Measurements from ENCODE around the gene ANKRD10. TPM values are rescaled to one million over a fixed set of nuclear protein-coding genes. Genes with fewer than 3 reads are reported as not detected.

ANKRD10 gene
- total RNA-seq, 4 donors from 2014 or later, result 200 to 241 (median 207) TPM

DNA sequence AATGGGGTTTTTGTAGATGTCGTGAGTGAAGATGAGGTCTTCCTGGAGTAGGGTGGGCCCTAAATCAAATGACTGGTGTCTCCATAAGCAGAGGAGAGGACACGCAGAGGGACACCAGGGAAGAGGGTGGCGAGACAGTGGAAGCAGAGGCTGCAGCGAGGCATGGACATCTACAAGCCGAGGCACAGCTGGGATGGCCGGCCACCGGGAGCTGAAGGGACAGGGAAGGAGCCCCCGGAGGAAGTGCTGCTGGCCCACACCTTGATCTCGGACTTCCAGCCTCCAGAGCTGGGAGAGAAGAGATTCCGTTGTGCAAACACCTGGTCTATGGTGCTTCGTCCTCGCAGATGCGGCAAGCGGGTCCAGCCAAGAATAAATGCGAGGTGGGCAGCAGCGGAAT is 84.5 kb downstream of the ANKRD10 start:
- TF ChIP-seq EP300 (IDR thresholded peaks at IDR 0.05), result no peak
- no peak for TF ChIP-seq POLR2A (IDR thresholded peaks at IDR 0.05)
- TF ChIP-seq, protein P1, sequence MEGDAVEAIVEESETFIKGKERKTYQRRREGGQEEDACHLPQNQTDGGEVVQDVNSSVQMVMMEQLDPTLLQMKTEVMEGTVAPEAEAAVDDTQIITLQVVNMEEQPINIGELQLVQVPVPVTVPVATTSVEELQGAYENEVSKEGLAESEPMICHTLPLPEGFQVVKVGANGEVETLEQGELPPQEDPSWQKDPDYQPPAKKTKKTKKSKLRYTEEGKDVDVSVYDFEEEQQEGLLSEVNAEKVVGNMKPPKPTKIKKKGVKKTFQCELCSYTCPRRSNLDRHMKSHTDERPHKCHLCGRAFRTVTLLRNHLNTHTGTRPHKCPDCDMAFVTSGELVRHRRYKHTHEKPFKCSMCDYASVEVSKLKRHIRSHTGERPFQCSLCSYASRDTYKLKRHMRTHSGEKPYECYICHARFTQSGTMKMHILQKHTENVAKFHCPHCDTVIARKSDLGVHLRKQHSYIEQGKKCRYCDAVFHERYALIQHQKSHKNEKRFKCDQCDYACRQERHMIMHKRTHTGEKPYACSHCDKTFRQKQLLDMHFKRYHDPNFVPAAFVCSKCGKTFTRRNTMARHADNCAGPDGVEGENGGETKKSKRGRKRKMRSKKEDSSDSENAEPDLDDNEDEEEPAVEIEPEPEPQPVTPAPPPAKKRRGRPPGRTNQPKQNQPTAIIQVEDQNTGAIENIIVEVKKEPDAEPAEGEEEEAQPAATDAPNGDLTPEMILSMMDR (IDR thresholded peaks at IDR 0.05), result no peak
- Histone ChIP-seq H3K27ac (no peak overlapping the region), H3K4me3 (no peak overlapping the region), H3K27me3 (peaks cover 0 to 5% of the 10 kb centered on the region in 2 donors), H3K9me3 (no peaks in the 10 kb centered on the region), H3K4me1 (no peaks in the 10 kb centered on the region), H3K36me3 (no peaks in the 10 kb centered on the region)
- DNase-seq (ENCODE audit: low spot score in 2 of 2), result no peak
- WGBS, 2 donors, result 91 to 92% methylated on average over 16 of the region's 16 CpGs

DNA sequence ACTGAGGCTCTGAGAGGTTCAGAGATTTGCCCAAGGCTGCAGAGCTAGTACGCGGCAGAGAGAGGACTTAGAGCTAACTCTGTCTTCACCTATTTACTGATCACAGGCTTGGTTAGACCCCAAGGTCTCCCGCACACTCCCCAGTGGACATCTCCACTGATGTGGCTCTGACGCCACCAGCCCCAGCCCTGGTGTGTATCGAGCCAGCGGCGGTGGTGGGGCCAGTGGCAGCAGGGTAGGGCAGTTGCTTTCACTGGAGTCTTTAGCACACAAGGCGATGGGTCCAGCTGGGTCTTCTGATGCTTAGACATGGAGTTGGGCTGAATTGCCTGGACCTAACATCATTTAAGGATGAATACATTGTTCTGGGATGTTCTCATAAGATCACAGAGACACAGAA is 85.4 kb downstream of the ANKRD10 start:
- 95 to 96% methylated on average over 8 of the region's 8 CpGs for WGBS, 2 donors

DNA sequence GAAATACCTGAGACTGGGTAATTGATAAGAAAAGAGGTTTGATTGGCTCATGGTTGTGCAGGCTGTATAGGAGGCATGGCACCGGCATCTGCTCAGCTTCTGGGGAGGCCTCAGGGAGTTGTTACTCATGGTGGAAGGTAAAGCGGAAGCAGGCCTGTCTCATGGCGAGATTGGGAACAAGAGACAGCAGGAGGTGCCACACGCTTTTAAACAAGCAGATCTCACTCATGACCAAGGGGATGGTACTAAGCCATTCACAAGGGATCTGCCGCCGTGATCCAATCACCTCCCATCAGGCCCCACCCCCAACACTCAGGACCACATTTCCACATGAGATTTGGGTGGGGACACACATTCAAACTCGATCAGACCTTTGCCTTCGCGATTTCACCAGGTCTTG is 86.2 kb downstream of the ANKRD10 start:
- WGBS, 2 donors, result 87 to 90% methylated on average over 9 of the region's 9 CpGs

More for the DNA sequence above, 85.4 kb downstream of the ANKRD10 start:
- Histone ChIP-seq H3K27ac (no peak overlapping the region), H3K9me3 (no peaks in the 10 kb centered on the region), H3K27me3 (peaks cover 0 to 5% of the 10 kb centered on the region in 2 donors), H3K36me3 (no peaks in the 10 kb centered on the region), H3K4me1 (no peaks in the 10 kb centered on the region), H3K4me3 (no peak overlapping the region)
- DNase-seq (ENCODE audit: low spot score in 2 of 2), result no peak
- TF ChIP-seq POLR2A (IDR thresholded peaks at IDR 0.05), result no peak
- TF ChIP-seq, protein P1 (IDR thresholded peaks at IDR 0.05), result no peak
- TF ChIP-seq EP300 (IDR thresholded peaks at IDR 0.05), result no peak

More for the DNA sequence above, 86.2 kb downstream of the ANKRD10 start:
- no peak for TF ChIP-seq EP300 (IDR thresholded peaks at IDR 0.05)
- Histone ChIP-seq H3K4me1 (no peaks in the 10 kb centered on the region), H3K27ac (no peak overlapping the region), H3K9me3 (no peaks in the 10 kb centered on the region), H3K36me3 (no peaks in the 10 kb centered on the region), H3K27me3 (peaks cover 0 to 5% of the 10 kb centered on the region in 2 donors), H3K4me3 (no peak overlapping the region)
- no peak for DNase-seq (ENCODE audit: low spot score in 2 of 2)

Small RNA genes lying within 50 kb of the gene (small RNA-seq; reads per million reads assigned to genes)
- not detected for gene AL442128.1

Other genes starting within 250 kb of the ANKRD10 start
- gene CARS2, start 209.0 kb downstream of the ANKRD10 start, total RNA-seq, result 10 to 100 TPM; 33.7 to 68.4 (median 64.3) TPM
- gene ING1, start 201.4 kb downstream of the ANKRD10 start, total RNA-seq, result 10 to 100 TPM; 23.6 to 32.2 (median 28.3) TPM
- 100 to 1,000 TPM in 3 of 4 donors, 10 to 100 TPM in 1; 88.7 to 119 (median 110) TPM for gene ARHGEF7, start 200.2 kb upstream of the ANKRD10 start, total RNA-seq

All from tibial nerve (tissue), 4 donors.